HepG2 (cell line): ENCODE data around the gene TAMALIN. TPM values are rescaled to one million over a fixed set of nuclear protein-coding genes. Genes with fewer than 3 reads are reported as not detected.

ENCODE experiments used
- ATAC-seq: fragments of 200-7000 bp; cut with Tn5 transposase; 3 replicates; pipeline ENCODE4 v1.9.1; 2020; ENCODE audit warnings: mild to moderate bottlenecking, moderate library complexity
- BruUV-seq: library from RNA; stranded (reverse); fragments of 400-500 nt; replicated peaks from 2 replicates; lab custom pipeline; 2021; lab: Mats Ljungman, UMichigan
- CTCF ChIA-PET: fragments of 300-600 bp; formaldehyde crosslinking; extraction: SDS; loops from one replicate; lab custom pipeline; 2021; ENCODE audit warnings: low total read pairs, inconsistent platforms, low intra/inter-chr PET ratio; lab: Yijun Ruan, JAX
- POLR2A ChIA-PET: fragments of 350-600 bp; sonication (Branson Sonifier 250); formaldehyde crosslinking; loops from one replicate; lab custom pipeline; 2020; ENCODE audit warnings: antibody characterized with exemption, inconsistent platforms; lab: Yijun Ruan, JAX
- DNase-seq: peaks from one replicate; pipeline ENCODE4 v3.0.0-alpha.2; 2015; ENCODE audit warnings: low spot score
- FAIRE-seq: peaks from 3 replicates; lab custom pipeline; 2011; peaks lifted over from hg19 to GRCh38; lab: Jason Lieb, UNC
- H2AFZ ChIP-seq: one replicate; pipeline ENCODE4 v1.6.1; 2011; ENCODE audit warnings: low read length, inconsistent platforms
- H3K27ac ChIP-seq: fragments of 300-600 bp; 3 replicates; pipeline ENCODE4 v1.8.0; 2011; ENCODE audit warnings: mixed run types, mild to moderate bottlenecking, mixed read lengths, low read length, inconsistent platforms; ENCODE audit not compliant: insufficient read depth; ENCODE audit errors: extremely low read length
- H3K27me3 ChIP-seq, 2 experiments: fragments of 200-600 bp in 1 of 2; 2 replicates in 1 of 2; 3 replicates in 1 of 2; pipeline versions ENCODE4 v1.6.0 to v1.8.0; 2011; ENCODE audit warnings: low read length in 2 of 2, mild to moderate bottlenecking in 2 of 2, moderate library complexity in 2 of 2, inconsistent platforms in 1 of 2; ENCODE audit not compliant: insufficient read depth in 2 of 2, control insufficient read depth in 1 of 2
- H3K36me3 ChIP-seq, 2 experiments: fragments of 200-600 bp in 1 of 2; replicated peaks in 1 of 2; 2 replicates in 1 of 2; 3 replicates in 1 of 2; pipeline versions ENCODE4 v1.5.1 to v1.8.0; 2011; ENCODE audit warnings: low read length in 2 of 2, inconsistent platforms in 1 of 2; ENCODE audit not compliant: insufficient read depth in 2 of 2, control insufficient read depth in 1 of 2
- H3K4me1 ChIP-seq: 2 replicates; pipeline ENCODE4 v1.5.1; 2012; ENCODE audit warnings: low read length, inconsistent platforms; ENCODE audit not compliant: insufficient read depth
- H3K4me2 ChIP-seq: 2 replicates; pipeline ENCODE4 v1.6.0; 2011; ENCODE audit warnings: low read depth, low read length, inconsistent platforms
- H3K4me3 ChIP-seq, 3 experiments: fragments of 200-600 bp in 1 of 3; sonication (generic), shearing (Covaris generic) in 1 of 3; replicated peaks in 1 of 3; 2 replicates each; pipeline ENCODE4 v1.5.1; 2011 to 2016; ENCODE audit warnings: low read length in 3 of 3, inconsistent platforms in 2 of 3, low read depth in 2 of 3, mild to moderate bottlenecking in 2 of 3, control low read depth in 1 of 3, mixed read lengths in 1 of 3; ENCODE audit not compliant: insufficient read depth in 1 of 3
- H3K79me2 ChIP-seq: one replicate; pipeline ENCODE4 v1.6.1; 2011; ENCODE audit warnings: low read length, inconsistent platforms; ENCODE audit not compliant: insufficient read depth
- H3K9ac ChIP-seq: 2 replicates; pipeline ENCODE4 v1.6.0; 2011; ENCODE audit warnings: mild to moderate bottlenecking, low read depth, low read length, inconsistent platforms; ENCODE audit not compliant: insufficient read depth
- H3K9me3 ChIP-seq: 2 replicates; pipeline ENCODE4 v1.5.1; 2012; ENCODE audit warnings: mild to moderate bottlenecking, low read length
- H4K20me1 ChIP-seq: 2 replicates; pipeline ENCODE4 v1.6.0; 2011; ENCODE audit warnings: inconsistent platforms, mild to moderate bottlenecking, low read length, moderate library complexity; ENCODE audit not compliant: insufficient read depth
- GABPA ChIP-seq, 2 experiments: IDR thresholded peaks; 2 replicates each; pipeline ENCODE4 v1.6.1; 2011 to 2016; ENCODE audit warnings: low read depth in 2 of 2, low read length in 1 of 2, missing biosample characterization in 1 of 2, missing genetic modification characterization in 1 of 2
- GABPB1 ChIP-seq: IDR thresholded peaks from 2 replicates; pipeline ENCODE4 v1.6.1; 2016; ENCODE audit warnings: mild to moderate bottlenecking, missing genetic modification reagents, moderate library complexity, missing compliant biosample characterization
- KAT8 ChIP-seq: IDR thresholded peaks from 2 replicates; pipeline ENCODE4 v1.6.1; 2016; ENCODE audit warnings: missing genetic modification reagents, missing compliant biosample characterization
- KDM2A ChIP-seq: sonication (generic); formaldehyde crosslinking; IDR thresholded peaks from 2 replicates; pipeline ENCODE4 v1.4.0; 2020; ENCODE audit warnings: low read depth, missing genetic modification reagents, borderline replicate concordance
- NONO ChIP-seq, 2 experiments: fragments of 450-650 bp in 1 of 2; sonication (generic) in 1 of 2; formaldehyde crosslinking in 1 of 2; IDR thresholded peaks in 1 of 2; conservative IDR thresholded peaks in 1 of 2; 2 replicates each; pipeline versions ENCODE4 v1.6.1 to v1.8.0; 2017 to 2022; ENCODE audit warnings: mild to moderate bottlenecking in 1 of 2, missing genetic modification reagents in 1 of 2, moderate library complexity in 1 of 2
- NR2C2 ChIP-seq: sonication (generic); formaldehyde crosslinking; IDR thresholded peaks from 2 replicates; pipeline ENCODE4 v1.4.0; 2020; ENCODE audit warnings: missing genetic modification reagents, mild to moderate bottlenecking, moderate library complexity, borderline replicate concordance
- PRDM4 ChIP-seq: sonication (generic); formaldehyde crosslinking; IDR thresholded peaks from 2 replicates; pipeline ENCODE4 v1.9.0; 2021; ENCODE audit warnings: missing genetic modification reagents, borderline replicate concordance
- SOX13 ChIP-seq, 3 experiments: fragments of 450-650 bp in 1 of 3; sonication (generic) in 1 of 3; formaldehyde crosslinking in 1 of 3; IDR thresholded peaks in 2 of 3; conservative IDR thresholded peaks in 1 of 3; 2 replicates each; pipeline versions ENCODE4 v1.5.0 to v1.6.1; 2016 to 2020; ENCODE audit warnings: antibody characterized with exemption in 1 of 3, mild to moderate bottlenecking in 1 of 3, missing compliant biosample characterization in 1 of 3, missing genetic modification reagents in 1 of 3, moderate library complexity in 1 of 3
- TFAP4 ChIP-seq: sonication (generic); IDR thresholded peaks from 2 replicates; pipeline ENCODE4 v1.6.1; 2016; ENCODE audit warnings: low read depth, borderline replicate concordance
- ZBTB33 ChIP-seq: sonication (generic); formaldehyde crosslinking; IDR thresholded peaks from 2 replicates; pipeline ENCODE4 v1.4.0; 2020; ENCODE audit warnings: missing genetic modification reagents
- ZMYM4 ChIP-seq: sonication (generic); formaldehyde crosslinking; IDR thresholded peaks from 2 replicates; pipeline ENCODE4 v1.8.1; 2023; ENCODE audit warnings: mild to moderate bottlenecking, missing genetic modification reagents
- ZNF101 ChIP-seq: sonication (generic); formaldehyde crosslinking; IDR thresholded peaks from 2 replicates; pipeline ENCODE4 v1.4.0; 2020; ENCODE audit warnings: mild to moderate bottlenecking, low read depth, missing genetic modification reagents, borderline replicate concordance
- ZNF770 ChIP-seq: sonication (generic); formaldehyde crosslinking; IDR thresholded peaks from 2 replicates; pipeline ENCODE4 v1.5.0; 2020; ENCODE audit warnings: mild to moderate bottlenecking, missing genetic modification reagents
- WGBS: methylation state at CpG from one replicate; pipeline ENCODE4 v1.1.6; 2017; ENCODE audit warnings: low lambda C conversion rate; 5-methylcytosine and 5-hydroxymethylcytosine counted together
- in situ Hi-C: cut with HindIII; loops from 2 replicates; pipeline ENCODE4 v1.10.0; 2017; ENCODE audit warnings: low pct_unique_long_range_greater_than_20kb; ENCODE audit not compliant: extremely low pct_ligation_motif_present
- intact Hi-C: fragments of 100-400 bp; cut with micrococcal nuclease; formaldehyde crosslinking; loops from one replicate; pipeline ENCODE4 v1.10.0; 2022; ENCODE audit not compliant: unreplicated experiment
- polyA plus RNA-seq, 8 experiments: library from polyadenylated mRNA; depleted of rRNA in 3 of 8; stranded (reverse) in 7 of 8; unstranded in 1 of 8; fragments of >200 nt; fragmentation: Illumina TruSeq in 4 of 8; extraction: Trizol in 4 of 8; gene quantifications; 2 replicates each; pipeline versions ENCODE4 v1.2.1 to v1.2.3, GENCODE V29; 2011 to 2016; ENCODE audit warnings: low read depth in 4 of 8, missing spikeins in 1 of 8, mixed read lengths in 1 of 8; ENCODE audit not compliant: insufficient read depth in 1 of 8
- total RNA-seq, 5 experiments: library from RNA; depleted of rRNA; stranded (reverse); fragments of >200 nt; fragmentation: Illumina TruSeq; extraction: Trizol; gene quantifications; 2 replicates each; pipeline ENCODE4 v1.2.3, GENCODE V29; 2016; ENCODE audit warnings: low read depth in 1 of 5

TAMALIN gene
- total and polyA plus RNA-seq, 2 of the 13 experiments (the other 11 are each of a cell fraction or from before 2014, with no cell fraction given), result 2.9 to 10.9 TPM

GRCh38 chr12:51977320-51977753 is 29.4 kb upstream of the TAMALIN start:
- Histone ChIP-seq H3K79me2 (peaks cover 24% of the 10 kb centered on the region), H3K36me3 (peaks cover 17 to 21% of the 10 kb centered on the region in 2 experiments), H3K9me3 (no peaks in the 10 kb centered on the region), H3K27ac (peak overlapping the region; percentile 61), H3K9ac (no peak overlapping the region), H3K4me3 (peak overlapping the region in 1 of 3 experiments; percentile 6; a peak in 1 of 6 replicates), H3K27me3 (no peaks in the 10 kb centered on the region), H3K4me2 (peak overlapping the region; percentile 47), H4K20me1 (no peaks in the 10 kb centered on the region), H2AFZ (no peak overlapping the region), H3K4me1 (peaks cover 60% of the 10 kb centered on the region)
- ATAC-seq (peak; percentile 7; the same call in 2 of the 3 replicates), DNase-seq (peak; percentile 27), FAIRE-seq (peak; percentile 4)
- intact Hi-C loops (loop anchor here (1.0 kb wide), 1 partner anchor 24 kb away; no protein-coding TSS in a partner anchor), in situ Hi-C loops (no loop called here)
- ChIA-PET POLR2A (interaction anchor here (0.9 to 2.2 kb wide), 7 partner anchors 15 to 128 kb away, joined by 3 to 9 read pairs (median 5); partner anchors contain the start of gene ACVR1B), CTCF (no interaction called here)
- 59% methylated on average over 8 of the region's 8 CpGs for WGBS
- no TSS peak for BruUV-seq
- TF ChIP-seq SOX13 (IDR thresholded peaks at IDR 0.05), result no peak
- 0 out of 4 replicates have a peak, but pooled peaks of 1 of the 2 experiments have one; percentile 7 for TF ChIP-seq SOX13 (CRISPR knock-in tag; conservative IDR thresholded peaks at IDR 0.05 in 1 of 2, IDR thresholded peaks at IDR 0.05 in 1 of 2)
- TF ChIP-seq ZNF101 (CRISPR knock-in tag), result no peak
- TF ChIP-seq NR2C2 (CRISPR knock-in tag), result peak; percentile 32; the same call in 1 of the 2 replicates
- TF ChIP-seq ZMYM4 (CRISPR knock-in tag), result 0 out of 2 replicates have a peak, but pooled peaks have one; percentile 25
- peak; percentile 65; the same call in 1 of the 2 replicates for TF ChIP-seq ZBTB33
- TF ChIP-seq TFAP4, result peak; percentile 29; the same call in 1 of the 2 replicates
- no peak for TF ChIP-seq KDM2A (CRISPR knock-in tag)
- no peak for TF ChIP-seq GABPA (IDR thresholded peaks at IDR 0.05; ENCODE audit: low read depth, low read length)
- 0 out of 2 replicates have a peak, but pooled peaks have one; percentile 8 for TF ChIP-seq GABPA (CRISPR knock-in tag; IDR thresholded peaks at IDR 0.05; ENCODE audit: low read depth)
- TF ChIP-seq ZNF770, result peak; percentile 96
- no peak for TF ChIP-seq KAT8 (CRISPR knock-in tag)
- TF ChIP-seq PRDM4 (CRISPR knock-in tag), result no peak
- peak; percentile 53; the same call in 1 of the 2 replicates for TF ChIP-seq GABPB1 (CRISPR knock-in tag)
- no peak for TF ChIP-seq NONO (IDR thresholded peaks at IDR 0.05)
- 0 out of 2 replicates have a peak, but pooled peaks have one; percentile 6 for TF ChIP-seq NONO (CRISPR knock-in tag; conservative IDR thresholded peaks at IDR 0.05)
